GM12878 (cell line): ENCODE results near the gene ZPR1. TPM values are rescaled to one million over a fixed set of nuclear protein-coding genes. Genes with fewer than 3 reads are reported as not detected.

ENCODE experiments used
- ATAC-seq: fragments of 200-7000 bp; cut with Tn5 transposase; 3 replicates; pipeline ENCODE4 v1.9.1; 2020; ENCODE audit warnings: mild to moderate bottlenecking, moderate library complexity
- BruUV-seq: library from RNA; stranded (reverse); fragments of 400-500 nt; replicated peaks from 2 replicates; lab custom pipeline; 2021; lab: Mats Ljungman, UMichigan
- CTCF ChIA-PET: fragments of 300-600 bp; sonication (Branson Sonifier 250); formaldehyde crosslinking; extraction: SDS; loops from one replicate; lab custom pipeline; 2021; ENCODE audit warnings: inconsistent platforms; lab: Yijun Ruan, JAX
- POLR2A ChIA-PET: fragments of 350-600 bp; formaldehyde crosslinking; extraction: SDS; loops from one replicate; lab custom pipeline; 2021; ENCODE audit warnings: inconsistent platforms; lab: Charles Lee
- RAD21 ChIA-PET: fragments of 300-600 bp; sonication (Branson Sonifier 250); formaldehyde crosslinking; loops from one replicate; lab custom pipeline; 2023; ENCODE audit warnings: antibody characterized with exemption; ENCODE audit not compliant: unreplicated experiment; lab: Charles Lee
- SMC1A ChIA-PET: fragments of 300-600 bp; sonication (Branson Sonifier 250); formaldehyde crosslinking; loops from one replicate; lab custom pipeline; 2023; ENCODE audit not compliant: unreplicated experiment, uncharacterized antibody; lab: Charles Lee
- DNase-seq: peaks from one replicate; pipeline ENCODE4 v3.0.0-alpha.2; 2011; ENCODE audit warnings: low read depth, low spot score
- FAIRE-seq: peaks from 3 replicates; lab custom pipeline; 2011; peaks lifted over from hg19 to GRCh38; lab: Jason Lieb, UNC
- H2AFZ ChIP-seq: 2 replicates; pipeline ENCODE4 v1.6.0; 2011; ENCODE audit warnings: low read depth, low read length, control low read depth; ENCODE audit not compliant: control insufficient read depth
- H3K27ac ChIP-seq: 2 replicates; pipeline ENCODE4 v1.5.1; 2011; ENCODE audit warnings: control low read depth; ENCODE audit not compliant: control insufficient read depth, insufficient read depth
- H3K27me3 ChIP-seq, 2 experiments: replicated peaks in 1 of 2; 2 replicates each; pipeline versions ENCODE4 v1.6.0 to v1.6.1; 2011; ENCODE audit warnings: low read length in 1 of 2; ENCODE audit not compliant: control insufficient read depth in 2 of 2, insufficient read depth in 2 of 2
- H3K36me3 ChIP-seq, 2 experiments: 2 replicates each; pipeline ENCODE4 v1.5.1; 2011; ENCODE audit warnings: low read length in 1 of 2; ENCODE audit not compliant: control insufficient read depth in 2 of 2, insufficient read depth in 2 of 2
- H3K4me1 ChIP-seq: 2 replicates; pipeline ENCODE4 v1.6.1; 2011; ENCODE audit warnings: mild to moderate bottlenecking, low read length, moderate library complexity, mixed read lengths; ENCODE audit not compliant: control insufficient read depth, insufficient read depth
- H3K4me2 ChIP-seq: 2 replicates; pipeline ENCODE4 v1.6.0; 2011; ENCODE audit warnings: control low read depth; ENCODE audit not compliant: control insufficient read depth, insufficient read depth
- H3K4me3 ChIP-seq: fragments of 200-600 bp; sonication (generic); 2 replicates; pipeline ENCODE4 v1.5.1; 2016
- H3K79me2 ChIP-seq: 2 replicates; pipeline ENCODE4 v1.6.0; 2011; ENCODE audit warnings: low read length; ENCODE audit not compliant: control insufficient read depth, insufficient read depth
- H3K9ac ChIP-seq: 2 replicates; pipeline ENCODE4 v1.8.0; 2011; ENCODE audit warnings: low read length, control low read depth, mixed read lengths; ENCODE audit not compliant: control insufficient read depth, insufficient read depth
- H3K9me3 ChIP-seq: replicated peaks from 3 replicates; pipeline ENCODE4 v1.5.1; 2011; ENCODE audit warnings: mild to moderate bottlenecking, low read length; ENCODE audit not compliant: control insufficient read depth, insufficient read depth
- H4K20me1 ChIP-seq: 2 replicates; pipeline ENCODE4 v1.6.0; 2011; ENCODE audit not compliant: control insufficient read depth, insufficient read depth
- EGR1 ChIP-seq, 2 experiments: IDR thresholded peaks; 1 replicate in 1 of 2; 2 replicates in 1 of 2; pipeline ENCODE4 v1.6.1; 2011 to 2012; ENCODE audit warnings: low read depth in 2 of 2, low read length in 2 of 2, borderline replicate concordance in 1 of 2, mild to moderate bottlenecking in 1 of 2, moderate library complexity in 1 of 2
- HCFC1 ChIP-seq: fragments of 150-350 bp; IDR thresholded peaks from 2 replicates; pipeline ENCODE4 v1.6.1; 2014; ENCODE audit warnings: low read length
- HDGF ChIP-seq: fragments of 450-650 bp; IDR thresholded peaks from 2 replicates; pipeline ENCODE4 v1.6.1; 2016; ENCODE audit warnings: antibody characterized with exemption
- JUNB ChIP-seq: IDR thresholded peaks from 2 replicates; pipeline ENCODE4 v1.6.1; 2016; ENCODE audit warnings: antibody characterized with exemption, mild to moderate bottlenecking
- LARP7 ChIP-seq: fragments of 450-650 bp; IDR thresholded peaks from 2 replicates; pipeline ENCODE4 v1.6.1; 2017; ENCODE audit warnings: mild to moderate bottlenecking
- POLR2AphosphoS2 ChIP-seq: IDR thresholded peaks from 2 replicates; pipeline ENCODE4 v1.6.1; 2011; ENCODE audit warnings: low read depth, mild to moderate bottlenecking, low read length, improper control_type of control experiment, moderate library complexity
- TCF12 ChIP-seq: IDR thresholded peaks from 2 replicates; pipeline ENCODE4 v1.6.1; 2011; ENCODE audit warnings: low read depth, mild to moderate bottlenecking, low read length
- ZNF207 ChIP-seq: fragments of 450-650 bp; IDR thresholded peaks from 2 replicates; pipeline ENCODE4 v1.6.1; 2014; ENCODE audit warnings: antibody characterized with exemption, mild to moderate bottlenecking, borderline replicate concordance
- WGBS: methylation state at CpG from one replicate; pipeline ENCODE4 v1.1.6; 2016; ENCODE audit warnings: low lambda C conversion rate; ENCODE audit not compliant: insufficient replicate concordance, insufficient coverage; ENCODE audit errors: missing lambda C conversion rate; 5-methylcytosine and 5-hydroxymethylcytosine counted together
- in situ Hi-C: fragments of 300-500 bp; cut with MboI; formaldehyde crosslinking; loops from 9 replicates; pipeline ENCODE4 v1.14.3; 2018; ENCODE audit warnings: mixed read lengths
- intact Hi-C: fragments of 100-400 bp; cut with micrococcal nuclease; formaldehyde crosslinking; loops from one replicate; pipeline ENCODE4 v1.14.2; 2022; ENCODE audit not compliant: unreplicated experiment
- polyA plus RNA-seq, 11 experiments: library from polyadenylated mRNA; depleted of rRNA in 4 of 11; unstranded in 6 of 11; stranded (reverse) in 5 of 11; fragments of >200 nt; fragmentation: Nextera tagmentation in 4 of 11; fragmentation: Illumina TruSeq in 1 of 11; extraction: Ambion mirVana in 4 of 11; extraction: Trizol in 1 of 11; gene quantifications; 1 replicate in 1 of 11; 2 replicates in 10 of 11; pipeline versions ENCODE4 v1.2.1 to v1.2.3, GENCODE V29; 2011 to 2016; ENCODE audit warnings: inconsistent platforms in 2 of 11, missing spikeins in 2 of 11, low read depth in 1 of 11
- total RNA-seq, 4 experiments: library from RNA; depleted of rRNA in 3 of 4; stranded (reverse); fragments of >200 nt in 3 of 4; fragmentation: Illumina TruSeq in 1 of 4; extraction: Trizol in 1 of 4; gene quantifications; 2 replicates each; pipeline versions ENCODE4 v1.2.1 to v1.2.3, GENCODE V29; 2013 to 2021
- TF ChIP-seq, protein P1 (sequence below): fragments of 450-650 bp; IDR thresholded peaks from 2 replicates; pipeline ENCODE4 v1.6.1; 2017; ENCODE audit warnings: mild to moderate bottlenecking, moderate library complexity
- TF ChIP-seq, protein P2 (sequence below): IDR thresholded peaks from 2 replicates; pipeline ENCODE4 v1.6.1; 2011; ENCODE audit warnings: mild to moderate bottlenecking, low read depth, low read length, moderate library complexity; ENCODE audit not compliant: insufficient replicate concordance
- TF ChIP-seq, protein P3 (sequence below): IDR thresholded peaks from 2 replicates; pipeline ENCODE4 v1.6.1; 2012; ENCODE audit warnings: improper control_type of control experiment, low read depth, low read length; ENCODE audit not compliant: insufficient replicate concordance

Gene ZPR1
- total and polyA plus RNA-seq, 10 of the 15 experiments (the other 5 are each of a cell fraction or from before 2014, with no cell fraction given), result 9.3 to 89.7 (median 54.7) TPM

DNA sequence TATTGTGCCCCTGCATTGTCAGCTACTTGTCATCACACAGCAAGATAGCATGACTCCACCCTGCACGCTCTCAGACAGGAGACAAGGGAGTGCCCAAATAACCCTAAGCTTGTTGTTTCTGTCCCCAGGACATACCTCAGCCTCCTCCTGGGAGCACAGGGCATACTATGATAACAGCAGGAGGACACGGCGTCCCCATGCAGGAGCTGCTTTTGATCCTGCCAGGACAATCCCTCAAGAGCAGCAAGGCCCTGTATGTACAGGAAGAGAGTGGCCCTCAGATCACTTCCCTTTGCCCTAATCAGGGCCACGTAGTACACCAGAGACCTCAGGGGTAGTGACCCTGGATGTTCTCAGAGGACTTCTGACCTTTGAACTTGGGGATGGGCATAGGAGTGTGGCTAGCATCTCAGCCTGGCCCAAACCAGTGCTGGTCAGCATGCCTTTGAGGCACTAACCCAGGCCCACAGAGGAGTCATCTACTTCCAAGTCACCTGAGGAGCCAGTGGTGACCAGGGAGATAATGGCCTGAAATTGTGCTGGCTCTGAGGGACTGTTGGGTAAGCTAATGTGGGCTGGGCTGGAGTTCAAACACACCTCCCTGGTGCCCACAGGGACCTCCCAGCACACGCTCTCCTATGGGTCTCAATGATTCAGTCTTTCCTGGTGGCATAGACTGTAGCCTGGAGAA is 26.1 kb upstream of the ZPR1 start (continued):
- TF ChIP-seq, protein P1, sequence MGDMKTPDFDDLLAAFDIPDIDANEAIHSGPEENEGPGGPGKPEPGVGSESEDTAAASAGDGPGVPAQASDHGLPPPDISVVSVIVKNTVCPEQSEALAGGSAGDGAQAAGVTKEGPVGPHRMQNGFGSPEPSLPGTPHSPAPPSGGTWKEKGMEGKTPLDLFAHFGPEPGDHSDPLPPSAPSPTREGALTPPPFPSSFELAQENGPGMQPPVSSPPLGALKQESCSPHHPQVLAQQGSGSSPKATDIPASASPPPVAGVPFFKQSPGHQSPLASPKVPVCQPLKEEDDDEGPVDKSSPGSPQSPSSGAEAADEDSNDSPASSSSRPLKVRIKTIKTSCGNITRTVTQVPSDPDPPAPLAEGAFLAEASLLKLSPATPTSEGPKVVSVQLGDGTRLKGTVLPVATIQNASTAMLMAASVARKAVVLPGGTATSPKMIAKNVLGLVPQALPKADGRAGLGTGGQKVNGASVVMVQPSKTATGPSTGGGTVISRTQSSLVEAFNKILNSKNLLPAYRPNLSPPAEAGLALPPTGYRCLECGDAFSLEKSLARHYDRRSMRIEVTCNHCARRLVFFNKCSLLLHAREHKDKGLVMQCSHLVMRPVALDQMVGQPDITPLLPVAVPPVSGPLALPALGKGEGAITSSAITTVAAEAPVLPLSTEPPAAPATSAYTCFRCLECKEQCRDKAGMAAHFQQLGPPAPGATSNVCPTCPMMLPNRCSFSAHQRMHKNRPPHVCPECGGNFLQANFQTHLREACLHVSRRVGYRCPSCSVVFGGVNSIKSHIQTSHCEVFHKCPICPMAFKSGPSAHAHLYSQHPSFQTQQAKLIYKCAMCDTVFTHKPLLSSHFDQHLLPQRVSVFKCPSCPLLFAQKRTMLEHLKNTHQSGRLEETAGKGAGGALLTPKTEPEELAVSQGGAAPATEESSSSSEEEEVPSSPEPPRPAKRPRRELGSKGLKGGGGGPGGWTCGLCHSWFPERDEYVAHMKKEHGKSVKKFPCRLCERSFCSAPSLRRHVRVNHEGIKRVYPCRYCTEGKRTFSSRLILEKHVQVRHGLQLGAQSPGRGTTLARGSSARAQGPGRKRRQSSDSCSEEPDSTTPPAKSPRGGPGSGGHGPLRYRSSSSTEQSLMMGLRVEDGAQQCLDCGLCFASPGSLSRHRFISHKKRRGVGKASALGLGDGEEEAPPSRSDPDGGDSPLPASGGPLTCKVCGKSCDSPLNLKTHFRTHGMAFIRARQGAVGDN, result no peak

DNA sequence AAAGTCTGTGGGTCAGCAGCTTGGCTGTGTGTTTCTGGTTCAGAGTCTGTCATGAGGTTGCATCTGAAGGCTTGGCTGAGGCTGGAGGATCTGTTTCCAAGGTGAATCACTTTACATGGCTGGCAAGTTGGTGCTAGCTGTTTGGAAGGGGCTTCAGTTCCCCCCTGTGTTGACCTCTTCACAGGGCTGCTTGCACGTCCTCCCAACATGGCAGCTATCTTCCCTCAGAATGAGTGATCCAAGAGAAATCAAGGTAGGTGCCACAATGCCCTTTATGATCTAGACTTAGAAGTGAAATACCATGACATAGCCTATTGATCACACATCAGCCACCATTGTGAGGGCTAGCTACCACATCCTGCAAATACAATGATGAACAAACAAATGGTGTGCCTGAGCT is 25.3 kb upstream of the ZPR1 start:
- Histone ChIP-seq H3K79me2 (no peaks in the 10 kb centered on the region), H3K27ac (no peak overlapping the region), H2AFZ (no peak overlapping the region), H3K4me2 (no peak overlapping the region), H3K36me3 (no peaks in the 10 kb centered on the region), H3K9me3 (no peaks in the 10 kb centered on the region), H4K20me1 (no peaks in the 10 kb centered on the region), H3K27me3 (no peaks in the 10 kb centered on the region), H3K4me3 (no peak overlapping the region), H3K4me1 (no peaks in the 10 kb centered on the region), H3K9ac (no peak overlapping the region)
- DNase-seq, result no peak
- POLR2A ChIA-PET, result no interaction called here
- in situ Hi-C loops (no loop called here), intact Hi-C loops (no loop called here)
- 18% methylated on average over 1 of the region's 1 CpG for WGBS
- CTCF ChIA-PET, result interaction anchor here (1.0 to 2.1 kb wide), 5 partner anchors 13 to 67 kb away, joined by 3 to 12 read pairs (median 4); partner anchors contain the start of genes APOA5 and ZPR1
- SMC1A ChIA-PET, result interaction anchor here (0.6 to 1.2 kb wide), 5 partner anchors 19 to 265 kb away, joined by 3 to 4 read pairs (median 3); no protein-coding TSS in a partner anchor
- RAD21 ChIA-PET, result interaction anchor here (1.0 kb wide), 1 partner anchor 22 kb away, joined by 3 read pairs; the partner anchor contains the start of gene APOA5
- BruUV-seq, result no TSS peak
- ATAC-seq, result no peak
- TF ChIP-seq POLR2AphosphoS2 (no peak), ZNF207 (no peak), JUNB (no peak), HCFC1 (no peak), HDGF (no peak), LARP7 (no peak), TCF12 (no peak), EGR1 (IDR thresholded peaks at IDR 0.05; ENCODE audit: borderline replicate concordance in 1 of 2, low read depth in 2 of 2, low read length in 2 of 2) (no peak)
- TF ChIP-seq, protein P2, sequence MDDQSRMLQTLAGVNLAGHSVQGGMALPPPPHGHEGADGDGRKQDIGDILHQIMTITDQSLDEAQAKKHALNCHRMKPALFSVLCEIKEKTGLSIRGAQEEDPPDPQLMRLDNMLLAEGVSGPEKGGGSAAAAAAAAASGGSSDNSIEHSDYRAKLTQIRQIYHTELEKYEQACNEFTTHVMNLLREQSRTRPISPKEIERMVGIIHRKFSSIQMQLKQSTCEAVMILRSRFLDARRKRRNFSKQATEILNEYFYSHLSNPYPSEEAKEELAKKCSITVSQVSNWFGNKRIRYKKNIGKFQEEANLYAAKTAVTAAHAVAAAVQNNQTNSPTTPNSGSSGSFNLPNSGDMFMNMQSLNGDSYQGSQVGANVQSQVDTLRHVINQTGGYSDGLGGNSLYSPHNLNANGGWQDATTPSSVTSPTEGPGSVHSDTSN, result no peak
- TF ChIP-seq, protein P3, sequence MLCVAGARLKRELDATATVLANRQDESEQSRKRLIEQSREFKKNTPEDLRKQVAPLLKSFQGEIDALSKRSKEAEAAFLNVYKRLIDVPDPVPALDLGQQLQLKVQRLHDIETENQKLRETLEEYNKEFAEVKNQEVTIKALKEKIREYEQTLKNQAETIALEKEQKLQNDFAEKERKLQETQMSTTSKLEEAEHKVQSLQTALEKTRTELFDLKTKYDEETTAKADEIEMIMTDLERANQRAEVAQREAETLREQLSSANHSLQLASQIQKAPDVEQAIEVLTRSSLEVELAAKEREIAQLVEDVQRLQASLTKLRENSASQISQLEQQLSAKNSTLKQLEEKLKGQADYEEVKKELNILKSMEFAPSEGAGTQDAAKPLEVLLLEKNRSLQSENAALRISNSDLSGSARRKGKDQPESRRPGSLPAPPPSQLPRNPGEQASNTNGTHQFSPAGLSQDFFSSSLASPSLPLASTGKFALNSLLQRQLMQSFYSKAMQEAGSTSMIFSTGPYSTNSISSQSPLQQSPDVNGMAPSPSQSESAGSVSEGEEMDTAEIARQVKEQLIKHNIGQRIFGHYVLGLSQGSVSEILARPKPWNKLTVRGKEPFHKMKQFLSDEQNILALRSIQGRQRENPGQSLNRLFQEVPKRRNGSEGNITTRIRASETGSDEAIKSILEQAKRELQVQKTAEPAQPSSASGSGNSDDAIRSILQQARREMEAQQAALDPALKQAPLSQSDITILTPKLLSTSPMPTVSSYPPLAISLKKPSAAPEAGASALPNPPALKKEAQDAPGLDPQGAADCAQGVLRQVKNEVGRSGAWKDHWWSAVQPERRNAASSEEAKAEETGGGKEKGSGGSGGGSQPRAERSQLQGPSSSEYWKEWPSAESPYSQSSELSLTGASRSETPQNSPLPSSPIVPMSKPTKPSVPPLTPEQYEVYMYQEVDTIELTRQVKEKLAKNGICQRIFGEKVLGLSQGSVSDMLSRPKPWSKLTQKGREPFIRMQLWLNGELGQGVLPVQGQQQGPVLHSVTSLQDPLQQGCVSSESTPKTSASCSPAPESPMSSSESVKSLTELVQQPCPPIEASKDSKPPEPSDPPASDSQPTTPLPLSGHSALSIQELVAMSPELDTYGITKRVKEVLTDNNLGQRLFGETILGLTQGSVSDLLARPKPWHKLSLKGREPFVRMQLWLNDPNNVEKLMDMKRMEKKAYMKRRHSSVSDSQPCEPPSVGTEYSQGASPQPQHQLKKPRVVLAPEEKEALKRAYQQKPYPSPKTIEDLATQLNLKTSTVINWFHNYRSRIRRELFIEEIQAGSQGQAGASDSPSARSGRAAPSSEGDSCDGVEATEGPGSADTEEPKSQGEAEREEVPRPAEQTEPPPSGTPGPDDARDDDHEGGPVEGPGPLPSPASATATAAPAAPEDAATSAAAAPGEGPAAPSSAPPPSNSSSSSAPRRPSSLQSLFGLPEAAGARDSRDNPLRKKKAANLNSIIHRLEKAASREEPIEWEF, result no peak
- no peak for FAIRE-seq
